A673 (cell line): ENCODE measurements around the gene EFNA2.

ENCODE experiments used
- EZH2 ChIP-seq: fragments of 200-600 bp; sonication (generic); IDR thresholded peaks from 2 replicates; pipeline ENCODE4 v1.6.1; 2017; ENCODE audit warnings: borderline replicate concordance, low read depth, mild to moderate bottlenecking, mixed read lengths, antibody characterized with exemption, low read length; ENCODE audit not compliant: poor library complexity, severe bottlenecking
- TF ChIP-seq, protein P1 (sequence below): fragments of 300-800, 200-600 bp; sonication (generic); conservative IDR thresholded peaks from 2 replicates; pipeline ENCODE4 v1.5.1; 2017; ENCODE audit warnings: low read depth, mild to moderate bottlenecking, antibody characterized with exemption, low read length, moderate library complexity, mixed read lengths

DNA sequence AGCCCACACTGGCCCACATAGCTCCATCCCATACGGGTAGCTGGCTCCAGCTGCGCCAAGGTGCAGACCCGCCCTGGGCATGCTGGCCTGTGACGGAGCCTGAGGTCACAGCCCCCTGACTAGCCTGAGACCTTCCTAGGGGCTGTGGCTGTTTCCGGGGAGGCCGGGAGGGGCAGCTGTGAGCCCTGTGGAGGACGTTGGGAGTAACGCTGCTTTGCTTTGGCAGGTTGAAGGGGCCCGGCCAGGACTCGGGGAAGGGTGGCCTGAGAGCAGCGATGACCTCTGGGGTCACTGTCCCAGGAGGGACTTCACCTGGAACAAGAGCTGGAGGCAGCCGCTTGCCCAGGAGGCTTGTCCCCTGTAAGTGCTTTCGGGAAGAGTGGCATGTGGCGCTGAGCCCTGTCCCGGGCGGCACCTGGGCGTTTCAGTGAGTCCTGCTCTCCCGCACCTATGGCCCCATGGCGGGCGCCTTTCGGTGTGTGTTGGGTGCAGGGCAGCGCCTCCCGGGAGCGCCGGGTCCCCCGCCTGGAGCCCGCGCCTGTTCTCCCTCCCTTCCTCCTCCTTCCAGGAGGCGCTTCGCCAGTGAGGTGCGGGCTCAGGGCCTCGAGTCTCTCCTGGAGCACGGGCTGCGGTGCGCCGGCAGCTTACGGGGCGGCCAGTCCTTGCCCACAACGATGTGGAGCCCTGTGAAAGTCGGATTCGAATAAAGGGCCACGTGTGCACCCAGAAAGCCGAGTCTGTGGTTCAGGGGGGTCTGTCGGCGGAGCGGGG is 11.4 kb upstream of the EFNA2 start:
- TF ChIP-seq, protein P1, sequence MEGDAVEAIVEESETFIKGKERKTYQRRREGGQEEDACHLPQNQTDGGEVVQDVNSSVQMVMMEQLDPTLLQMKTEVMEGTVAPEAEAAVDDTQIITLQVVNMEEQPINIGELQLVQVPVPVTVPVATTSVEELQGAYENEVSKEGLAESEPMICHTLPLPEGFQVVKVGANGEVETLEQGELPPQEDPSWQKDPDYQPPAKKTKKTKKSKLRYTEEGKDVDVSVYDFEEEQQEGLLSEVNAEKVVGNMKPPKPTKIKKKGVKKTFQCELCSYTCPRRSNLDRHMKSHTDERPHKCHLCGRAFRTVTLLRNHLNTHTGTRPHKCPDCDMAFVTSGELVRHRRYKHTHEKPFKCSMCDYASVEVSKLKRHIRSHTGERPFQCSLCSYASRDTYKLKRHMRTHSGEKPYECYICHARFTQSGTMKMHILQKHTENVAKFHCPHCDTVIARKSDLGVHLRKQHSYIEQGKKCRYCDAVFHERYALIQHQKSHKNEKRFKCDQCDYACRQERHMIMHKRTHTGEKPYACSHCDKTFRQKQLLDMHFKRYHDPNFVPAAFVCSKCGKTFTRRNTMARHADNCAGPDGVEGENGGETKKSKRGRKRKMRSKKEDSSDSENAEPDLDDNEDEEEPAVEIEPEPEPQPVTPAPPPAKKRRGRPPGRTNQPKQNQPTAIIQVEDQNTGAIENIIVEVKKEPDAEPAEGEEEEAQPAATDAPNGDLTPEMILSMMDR: 0 out of 2 replicates have a peak, but pooled peaks have one; percentile 4
- TF ChIP-seq EZH2: no peak
